ENCODE measurements around the gene SPECC1L. TPM values are rescaled to one million over a fixed set of nuclear protein-coding genes. Genes with fewer than 3 reads are reported as not detected.

The SPECC1L gene
- total and polyA plus RNA-seq, 2 of the 8 experiments (the other 6 are each of a cell fraction or from before 2014, with no cell fraction given) = 15.7 to 61.6 TPM

GRCh38 chr22:24289114-24289513 lies 18.5 kb downstream of the SPECC1L start:
- POLR2A ChIA-PET (ENCODE audit: partially characterized antibody) = interaction anchor here (0.6 kb wide), 1 partner anchor 432 kb away, joined by 3 read pairs; no protein-coding TSS in a partner anchor
- Histone ChIP-seq H3K18ac (ENCODE audit: extremely low read depth, low read length) (no peak overlapping the region), H3K27ac (ENCODE audit: low read depth, low read length) (no peak overlapping the region), H2AK5ac (ENCODE audit: low read depth, low read length) (no peak overlapping the region), H4K5ac (ENCODE audit: insufficient read length, low read depth, low read length) (no peak overlapping the region), H3K4me1 (replicated peaks in 1 of 4; ENCODE audit: control insufficient read depth in 3 of 4, insufficient read depth in 4 of 4, low read length in 3 of 4) (peaks cover 0 to 3% (median 1%) of the 10 kb centered on the region in 4 experiments; a peak in 3 of 7 replicates), H4K8ac (ENCODE audit: extremely low read depth, insufficient read depth, low read length) (no peak overlapping the region), H2BK15ac (ENCODE audit: low read length) (no peak overlapping the region), H3K36me3 (ENCODE audit: control insufficient read depth in 2 of 4, insufficient read depth in 4 of 4, low read length in 3 of 4) (no peaks in the 10 kb centered on the region), H3K79me1 (ENCODE audit: low read depth, low read length) (peaks cover 9% of the 10 kb centered on the region), H4K91ac (replicated peaks; ENCODE audit: insufficient read length, low read length) (no peak overlapping the region), H3K23me2 (ENCODE audit: low read depth, low read length) (no peaks in the 10 kb centered on the region), H3K79me2 (ENCODE audit: control insufficient read depth in 1 of 2, insufficient read depth in 2 of 2, low read length in 2 of 2) (peaks cover 0 to 67% of the 10 kb centered on the region in 2 experiments; a peak in 3 of 4 replicates), H2BK120ac (replicated peaks; ENCODE audit: low read depth, low read length) (no peak overlapping the region), H2BK5ac (ENCODE audit: low read depth, low read length) (no peak overlapping the region), H2BK20ac (ENCODE audit: low read length) (no peak overlapping the region), H2AFZ (ENCODE audit: low read length) (no peak overlapping the region), H3K27me3 (replicated peaks in 1 of 4; ENCODE audit: control insufficient read depth in 3 of 4, extremely low read depth in 1 of 4, insufficient read depth in 3 of 4, low read length in 3 of 4) (no peaks in the 10 kb centered on the region), H3K9me3 (ENCODE audit: insufficient read depth in 2 of 2, low read depth in 1 of 2, low read length in 1 of 2) (no peaks in the 10 kb centered on the region), H3K14ac (ENCODE audit: insufficient read length) (no peak overlapping the region), H2BK12ac (ENCODE audit: low read depth, low read length) (no peak overlapping the region), H3K23ac (ENCODE audit: insufficient read length) (no peak overlapping the region), H3K4me3 (ENCODE audit: extremely low read depth in 1 of 4, insufficient read depth in 2 of 4, low read depth in 3 of 4, low read length in 4 of 4) (no peak overlapping the region), H3K4ac (replicated peaks; ENCODE audit: insufficient read length, low read depth, low read length) (no peak overlapping the region), H3K4me2 (ENCODE audit: insufficient read depth in 1 of 2, low read depth in 2 of 2, low read length in 2 of 2) (no peak overlapping the region), H4K20me1 (replicated peaks in 1 of 2; ENCODE audit: control insufficient read depth in 1 of 2, insufficient read depth in 2 of 2, low read length in 2 of 2) (peaks cover 6 to 13% of the 10 kb centered on the region in 2 experiments), H3K56ac (replicated peaks; ENCODE audit: insufficient read length, low read depth, low read length) (no peak overlapping the region), H3K9ac (replicated peaks in 1 of 4; ENCODE audit: extremely low read depth in 1 of 4, low read depth in 3 of 4, low read length in 3 of 4) (no peak overlapping the region)
- TF ChIP-seq BRCA1 (IDR thresholded peaks at IDR 0.05; ENCODE audit: low read depth, low read length) = no peak
- DNase-seq (ENCODE audit: low read depth in 1 of 2, low spot score in 2 of 2) (no peak), FAIRE-seq (no peak)
- 82% methylated on average over 4 of the region's 4 CpGs; no CpG with 5 or more reads in 1 of the 2 experiments for WGBS, 2 experiments (ENCODE audit: extremely low coverage in 1 of 2, insufficient coverage in 1 of 2, insufficient read length in 1 of 2, insufficient replicate concordance in 2 of 2, low coverage in 1 of 2, low lambda C conversion rate in 2 of 2, missing lambda C conversion rate in 1 of 2)
- CTCF ChIA-PET (ENCODE audit: partially characterized antibody) = interaction anchor here (0.6 to 1.0 kb wide), 3 partner anchors 17 to 233 kb away, joined by 3 to 4 read pairs (median 4); no protein-coding TSS in a partner anchor
